PFSK-1 (cell line): ENCODE data around the gene GUK1.

Experiments
- FOXP2 ChIP-seq: optimal IDR thresholded peaks from 2 replicates; pipeline ENCODE3; 2011; ENCODE audit warnings: borderline replicate concordance, control low read depth, inconsistent platforms; ENCODE audit not compliant: insufficient read depth; ENCODE audit errors: extremely low read length, extremely low read depth
- POLR2AphosphoS5 ChIP-seq: IDR thresholded peaks from 2 replicates; pipeline ENCODE4 v1.6.1; 2012; ENCODE audit warnings: low read depth, mild to moderate bottlenecking, control low read depth, low read length, moderate library complexity
- REST ChIP-seq, 2 experiments: IDR thresholded peaks; 2 replicates each; pipeline versions ENCODE4 v1.6.1 to v1.8.0; 2011 to 2012; ENCODE audit warnings: low read depth in 2 of 2, low read length in 2 of 2, control low read depth in 1 of 2, inconsistent platforms in 1 of 2, mild to moderate bottlenecking in 1 of 2, moderate library complexity in 1 of 2; ENCODE audit not compliant: insufficient read depth in 1 of 2
- SIN3A ChIP-seq: IDR thresholded peaks from 2 replicates; pipeline ENCODE4 v1.6.1; 2012; ENCODE audit warnings: mild to moderate bottlenecking, low read length, moderate library complexity, borderline replicate concordance; ENCODE audit not compliant: insufficient read depth
- TAF1 ChIP-seq: IDR thresholded peaks from 2 replicates; pipeline ENCODE4 v1.6.1; 2012; ENCODE audit warnings: low read length, control low read depth, borderline replicate concordance; ENCODE audit not compliant: insufficient read depth

GUK1 gene

GRCh38 chr1:228194921-228195812 lies 55.1 kb downstream of the GUK1 start:
- TF ChIP-seq POLR2AphosphoS5 (no peak), SIN3A (no peak), FOXP2 (no peak), TAF1 (no peak), REST (IDR thresholded peaks at IDR 0.05; ENCODE audit: insufficient read depth in 1 of 2, low read depth in 2 of 2, low read length in 2 of 2) (no peak)

- TF ChIP-seq POLR2AphosphoS5 (no peak), TAF1 (no peak), SIN3A (no peak), REST (IDR thresholded peaks at IDR 0.05; ENCODE audit: insufficient read depth in 1 of 2, low read depth in 2 of 2, low read length in 2 of 2) (no peak), FOXP2 (no peak)
These were observed 57.6 kb downstream of the GUK1 start for GRCh38 chr1:228197555-228198147.
